SJSA1 (cell line): Measurements from ENCODE around the gene ASH1L. TPM values are rescaled to one million over a fixed set of nuclear protein-coding genes. Genes with fewer than 3 reads are reported as not detected.

ENCODE experiments used
- DNase-seq, 2 experiments: peaks; one replicate each; pipeline ENCODE4 v3.0.0-alpha.2; 2015 to 2020; ENCODE audit warnings: low spot score in 2 of 2, low read depth in 1 of 2
- H3K27ac ChIP-seq: fragments of 250-450 bp; sonication (Bioruptor Pico); 2 replicates; pipeline ENCODE4 v1.5.1; 2020; ENCODE audit warnings: mild to moderate bottlenecking, moderate library complexity
- H3K27me3 ChIP-seq: fragments of 250-450 bp; sonication (Bioruptor Pico); replicated peaks from 2 replicates; pipeline ENCODE4 v1.5.1; 2020; ENCODE audit warnings: mild to moderate bottlenecking, moderate library complexity
- H3K36me3 ChIP-seq: fragments of 250-450 bp; sonication (Bioruptor Pico); 2 replicates; pipeline ENCODE4 v1.5.1; 2020; ENCODE audit warnings: mild to moderate bottlenecking
- H3K4me1 ChIP-seq: fragments of 250-450 bp; sonication (Bioruptor Pico); replicated peaks from 2 replicates; pipeline ENCODE4 v1.6.1; 2021; ENCODE audit warnings: mild to moderate bottlenecking
- H3K4me3 ChIP-seq: fragments of 250-450 bp; sonication (Bioruptor Pico); 2 replicates; pipeline ENCODE4 v1.5.1; 2020; ENCODE audit warnings: mild to moderate bottlenecking
- H3K9me3 ChIP-seq: fragments of 250-450 bp; sonication (Bioruptor Pico); replicated peaks from 2 replicates; pipeline ENCODE4 v1.5.1; 2020; ENCODE audit warnings: mild to moderate bottlenecking
- total RNA-seq: library from RNA; depleted of rRNA; stranded (reverse); fragments of >200 nt; shearing (Covaris generic); gene quantifications from 2 replicates; pipeline ENCODE4 v1.2.3, GENCODE V29; 2014

ASH1L gene
- total RNA-seq, 1 experiment from 2014 or later = 23.0 TPM

DNA sequence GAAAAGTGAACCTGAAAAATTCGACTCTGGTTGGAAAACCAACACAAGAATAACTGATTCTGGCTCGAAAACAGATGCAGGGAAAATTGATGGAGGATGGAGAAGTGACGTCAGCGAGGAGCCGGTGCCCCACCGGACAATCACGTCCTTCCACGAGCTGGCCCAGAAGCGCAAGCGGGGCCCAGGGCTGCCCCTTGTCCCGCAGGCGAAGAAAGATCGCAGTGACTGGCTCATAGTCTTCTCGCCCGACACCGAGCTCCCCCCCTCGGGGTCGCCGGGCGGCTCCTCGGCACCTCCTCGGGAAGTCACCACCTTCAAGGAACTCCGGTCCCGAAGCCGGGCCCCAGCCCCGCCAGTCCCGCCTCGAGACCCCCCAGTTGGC is 240.0 kb downstream of the ASH1L start:
- peaks cover 18% of the 10 kb centered on the region for H3K4me1 ChIP-seq
- no peaks in the 10 kb centered on the region; the same call in 1 of the 2 replicates for H3K9me3 ChIP-seq
- DNase-seq = peak; percentile 41 to 58
- peaks cover 77% of the 10 kb centered on the region for H3K36me3 ChIP-seq
- H3K4me3 ChIP-seq = peak overlapping the region; percentile 62
- H3K27me3 ChIP-seq = no peaks in the 10 kb centered on the region
- 0 out of 2 replicates have a peak overlapping the region, but pooled peaks have one; percentile 41 for H3K27ac ChIP-seq

GRCh38 chr1:155321639-155322503 is 240.7 kb downstream of the ASH1L start:
- Histone ChIP-seq H3K4me3 (peak overlapping the region; percentile 62), H3K9me3 (no peaks in the 10 kb centered on the region; the same call in 1 of the 2 replicates), H3K27me3 (no peaks in the 10 kb centered on the region), H3K27ac (no peak overlapping the region), H3K36me3 (peaks cover 75% of the 10 kb centered on the region), H3K4me1 (peaks cover 18% of the 10 kb centered on the region)
- no peak for DNase-seq

DNA sequence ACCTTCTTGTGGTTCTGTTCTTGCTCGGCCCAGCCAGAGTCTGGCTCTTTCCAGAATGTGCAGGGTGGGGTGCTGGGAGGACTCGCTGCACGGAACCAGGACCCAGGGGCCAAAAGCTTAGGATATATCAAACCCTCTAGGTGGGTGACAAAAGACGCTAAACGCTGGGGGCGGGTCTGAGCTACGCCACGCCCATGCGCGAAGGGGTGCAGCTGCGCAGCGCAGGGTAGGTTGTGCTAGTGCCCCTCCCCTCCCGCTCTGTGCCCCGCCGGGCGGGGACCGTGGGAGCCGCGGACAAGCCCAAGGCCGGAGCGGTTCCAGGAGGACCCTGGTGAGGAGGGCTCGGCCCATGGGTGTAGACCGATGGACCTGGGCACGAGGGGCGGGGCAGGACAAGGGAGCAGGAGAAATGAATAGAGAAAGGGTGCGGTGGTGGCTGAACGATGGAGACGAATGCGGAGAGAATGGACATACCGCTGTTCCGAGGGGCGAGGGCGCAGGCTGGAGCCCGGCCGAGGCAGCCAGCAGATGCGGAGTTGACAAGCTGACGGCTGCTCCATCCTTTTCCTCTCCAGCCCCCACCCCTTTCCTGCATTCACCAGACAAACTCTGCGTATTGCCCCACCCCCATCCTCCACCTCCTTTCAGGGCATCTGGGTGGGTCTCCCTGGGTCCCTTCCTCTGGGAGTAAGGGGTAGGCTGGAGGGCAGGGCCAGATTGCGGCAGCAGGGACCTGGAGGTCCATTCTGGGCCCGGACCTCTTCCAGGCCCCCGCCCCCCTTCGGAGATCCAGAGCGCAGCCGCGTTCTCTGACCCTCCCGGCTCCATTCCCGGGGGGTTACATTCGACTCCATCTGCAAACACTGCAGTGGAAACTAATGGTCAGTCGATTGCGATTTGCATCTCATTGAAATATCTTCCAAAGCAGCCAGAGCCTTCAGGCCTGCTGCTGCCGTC is 241.7 kb downstream of the ASH1L start, which contains the start of gene RUSC1:
Gene RUSC1 (plus strand): TSS at position 234 of the 957 bp plus-strand sequence. CDS start 880 bp downstream, outside the sequence.
- Histone ChIP-seq H3K27ac (no peak within 1 kb of the TSS), H3K9me3 (no peaks in the 10 kb centered on the region; the same call in 1 of the 2 replicates), H3K27me3 (no peaks in the 10 kb centered on the region), H3K4me1 (peaks cover 18% of the 10 kb centered on the region), H3K36me3 (peaks cover 73% of the 10 kb centered on the region), H3K4me3 (no peak within 1 kb of the TSS)
- DNase-seq = no peak

- Histone ChIP-seq H3K27me3 (no peaks in the 10 kb centered on the region), H3K9me3 (no peaks in the 10 kb centered on the region; the same call in 1 of the 2 replicates), H3K27ac (no peak overlapping the region), H3K36me3 (peaks cover 71% of the 10 kb centered on the region), H3K4me1 (peaks cover 13% of the 10 kb centered on the region), H3K4me3 (no peak overlapping the region)
- DNase-seq = no peak
These were observed 242.4 kb downstream of the ASH1L start for GRCh38 chr1:155320252-155320651.

GRCh38 chr1:155319536-155319935 is 243.1 kb downstream of the ASH1L start:
- Histone ChIP-seq H3K4me3 (no peak overlapping the region), H3K27me3 (no peaks in the 10 kb centered on the region), H3K27ac (no peak overlapping the region), H3K36me3 (peaks cover 71% of the 10 kb centered on the region), H3K9me3 (no peaks in the 10 kb centered on the region), H3K4me1 (peaks cover 11% of the 10 kb centered on the region)
- DNase-seq = no peak

DNA sequence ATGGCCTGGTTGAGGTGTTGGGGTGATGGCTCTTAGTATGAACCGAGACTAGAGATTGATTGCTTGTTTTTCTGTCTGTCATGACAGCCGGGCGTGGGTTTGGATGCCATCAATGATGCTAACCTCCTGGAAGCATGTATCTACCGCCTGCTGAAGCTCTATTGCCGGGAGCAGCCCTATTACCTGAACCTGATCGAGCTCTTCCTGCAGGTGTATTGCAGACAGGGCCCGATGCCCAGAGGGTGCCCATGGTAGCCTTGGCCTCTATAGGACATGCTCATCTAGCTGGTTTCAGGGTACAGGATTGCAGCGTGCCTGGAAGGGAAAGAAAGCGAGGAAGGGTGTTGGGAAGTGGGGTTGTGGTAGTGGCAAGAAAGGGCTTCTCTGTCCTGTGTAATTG is 244.5 kb downstream of the ASH1L start:
- Histone ChIP-seq H3K27ac (no peak overlapping the region), H3K4me3 (no peak overlapping the region), H3K9me3 (no peaks in the 10 kb centered on the region), H3K4me1 (peaks cover 11% of the 10 kb centered on the region), H3K36me3 (peaks cover 82% of the 10 kb centered on the region), H3K27me3 (no peaks in the 10 kb centered on the region)
- no peak for DNase-seq

DNA sequence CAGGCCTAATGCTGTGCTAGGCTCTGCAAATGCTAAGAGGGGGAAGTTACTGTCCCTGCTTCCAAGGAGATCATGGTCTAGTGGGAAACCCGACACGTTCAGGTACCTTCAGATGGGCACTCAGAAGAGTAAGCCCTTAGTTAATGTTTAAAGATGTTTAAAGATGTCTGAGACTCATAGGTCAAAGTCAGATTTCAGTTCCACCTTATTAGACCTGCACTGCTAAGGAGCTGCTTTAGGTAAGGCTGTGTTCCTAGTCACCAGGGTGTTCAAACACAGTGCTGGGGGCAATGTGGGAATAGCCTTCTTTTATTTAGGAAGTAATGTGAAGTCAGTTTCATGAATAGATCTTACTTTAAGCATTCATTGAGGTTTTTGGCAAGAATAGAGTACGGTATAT is 245.7 kb downstream of the ASH1L start:
- H3K4me1 ChIP-seq = peaks cover 3% of the 10 kb centered on the region
- no peaks in the 10 kb centered on the region for H3K27me3 ChIP-seq
- H3K36me3 ChIP-seq = peaks cover 85% of the 10 kb centered on the region
- no peak for DNase-seq
- H3K27ac ChIP-seq = no peak overlapping the region
- H3K9me3 ChIP-seq = no peaks in the 10 kb centered on the region
- H3K4me3 ChIP-seq = no peak overlapping the region

GRCh38 chr1:155313261-155313660 is 249.3 kb downstream of the ASH1L start:
- Histone ChIP-seq H3K9me3 (no peaks in the 10 kb centered on the region), H3K4me3 (no peak overlapping the region), H3K36me3 (peaks cover 75% of the 10 kb centered on the region), H3K27ac (no peak overlapping the region), H3K27me3 (no peaks in the 10 kb centered on the region), H3K4me1 (peaks cover 9% of the 10 kb centered on the region)
- DNase-seq = no peak

DNA sequence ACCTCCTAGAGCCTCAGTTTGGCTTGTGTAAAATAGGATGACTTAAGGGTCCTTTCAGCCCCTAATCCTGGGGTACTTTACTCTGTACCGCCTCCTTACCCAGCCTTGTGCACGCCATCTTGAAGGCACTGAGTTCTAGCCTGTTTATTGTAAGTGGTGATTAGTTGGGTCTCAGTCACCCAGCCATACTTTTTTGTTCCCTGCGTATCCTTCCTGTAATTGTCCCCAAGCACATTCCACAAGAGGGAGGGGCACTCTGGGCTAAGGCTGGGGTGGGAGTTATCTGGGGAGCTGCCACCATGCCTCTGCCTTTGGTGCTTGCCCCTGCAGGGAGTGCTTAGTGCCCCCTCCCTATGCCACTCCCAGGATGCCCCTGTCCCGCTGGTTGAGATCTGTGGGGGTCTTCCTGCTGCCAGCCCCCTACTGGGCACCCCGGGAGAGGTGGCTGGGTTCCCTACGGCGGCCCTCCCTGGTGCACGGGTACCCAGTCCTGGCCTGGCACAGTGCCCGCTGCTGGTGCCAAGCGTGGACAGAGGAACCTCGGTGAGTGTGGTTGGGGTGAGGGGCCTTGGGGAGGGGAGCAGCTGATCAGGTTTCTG is 253.1 kb downstream of the ASH1L start:
- Histone ChIP-seq H3K4me1 (peaks cover 9% of the 10 kb centered on the region), H3K9me3 (no peaks in the 10 kb centered on the region), H3K27ac (peak overlapping the region; percentile 78), H3K27me3 (no peaks in the 10 kb centered on the region), H3K36me3 (peaks cover 44% of the 10 kb centered on the region), H3K4me3 (peak overlapping the region; percentile 60)
- peak; percentile 62 to 64 for DNase-seq

DNA sequence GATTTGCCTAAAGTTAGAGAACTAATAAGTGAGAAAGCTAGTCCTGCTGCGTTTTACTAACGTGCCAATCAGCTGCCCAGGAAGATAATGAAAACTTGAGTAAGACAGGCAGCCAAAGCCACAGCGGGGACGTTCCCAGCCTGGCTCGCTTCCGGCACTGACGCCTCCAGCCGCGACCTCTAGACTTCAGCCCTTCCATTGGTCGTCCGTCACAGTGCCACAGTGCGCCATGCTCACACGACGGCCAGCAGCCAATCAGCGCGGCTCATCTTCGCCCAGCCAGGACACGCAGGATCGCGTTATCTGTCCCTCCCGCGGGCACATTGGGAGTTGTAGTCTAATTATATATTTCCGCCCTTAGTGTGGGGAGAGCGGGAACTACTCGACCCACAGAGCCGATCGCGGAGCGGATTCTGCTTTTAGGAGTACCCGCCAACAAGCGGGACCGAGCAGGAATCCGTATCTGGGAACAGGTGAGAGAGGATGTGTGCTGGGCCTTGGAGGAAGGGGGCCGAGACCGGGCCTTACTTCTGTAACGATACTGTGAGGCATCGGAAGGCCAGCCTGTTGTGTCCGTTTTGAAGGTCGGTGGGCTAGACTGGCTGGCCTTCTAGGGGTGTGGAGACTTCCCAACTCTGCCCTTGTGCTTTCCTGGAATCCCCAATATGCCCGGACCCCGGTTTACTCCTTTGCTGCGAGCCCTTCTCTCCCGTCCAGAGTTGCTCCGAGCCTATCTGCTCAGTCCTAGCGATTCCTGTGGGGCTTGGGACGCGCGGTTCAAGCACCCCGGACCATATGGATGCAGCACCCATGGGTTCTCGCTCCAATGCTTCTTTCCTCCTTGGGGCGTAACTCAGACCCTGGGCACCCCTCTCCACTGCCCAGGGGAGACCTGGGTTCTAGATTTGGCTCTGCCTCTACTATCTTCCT is 253.8 kb downstream of the ASH1L start, which contains the start of gene FDPS:
Gene FDPS (plus strand): TSS at position 374 of the 930 bp plus-strand sequence. CDS start 924 bp downstream, outside the sequence.
- H3K27ac ChIP-seq = peak within 1 kb of the TSS; percentile 83
- peaks cover 9% of the 10 kb centered on the region for H3K4me1 ChIP-seq
- H3K4me3 ChIP-seq = peak within 1 kb of the TSS; percentile 60
- H3K27me3 ChIP-seq = no peaks in the 10 kb centered on the region
- H3K9me3 ChIP-seq = no peaks in the 10 kb centered on the region
- peak; percentile 96 to 99 for DNase-seq
- peaks cover 39% of the 10 kb centered on the region for H3K36me3 ChIP-seq

- no peaks in the 10 kb centered on the region for H3K9me3 ChIP-seq
- peak in 1 of 2 experiments; percentile 47 for DNase-seq
- H3K36me3 ChIP-seq = peaks cover 28% of the 10 kb centered on the region
- no peak overlapping the region for H3K27ac ChIP-seq
- H3K4me1 ChIP-seq = peaks cover 9% of the 10 kb centered on the region
- no peak overlapping the region for H3K4me3 ChIP-seq
- no peaks in the 10 kb centered on the region for H3K27me3 ChIP-seq
These were observed 255.3 kb downstream of the ASH1L start for GRCh38 chr1:155307247-155307740.

- H3K4me3 ChIP-seq = no peak overlapping the region
- H3K27ac ChIP-seq = no peak overlapping the region
- H3K9me3 ChIP-seq = no peaks in the 10 kb centered on the region
- H3K27me3 ChIP-seq = no peaks in the 10 kb centered on the region
- H3K4me1 ChIP-seq = peaks cover 9% of the 10 kb centered on the region
- DNase-seq = no peak
- H3K36me3 ChIP-seq = peaks cover 16% of the 10 kb centered on the region
These were observed 256.7 kb downstream of the ASH1L start for GRCh38 chr1:155305881-155306391.
